ENCODE measurements around the gene STRBP. TPM values are rescaled to one million over a fixed set of nuclear protein-coding genes. Genes with fewer than 3 reads are reported as not detected.

Gene STRBP
- total and polyA plus RNA-seq, 9 of the 15 experiments (the other 6 are each of a cell fraction or from before 2014, with no cell fraction given), result 27.7 to 84.0 (median 70.2) TPM

- TF ChIP-seq ARID4B (CRISPR knock-in tag; IDR thresholded peaks at IDR 0.05) (no peak), CHD7 (IDR thresholded peaks at IDR 0.05; ENCODE audit: low read depth, low read length) (no peak), ZNF398 (CRISPR knock-in tag; IDR thresholded peaks at IDR 0.05) (no peak), PBX2 (CRISPR knock-in tag; IDR thresholded peaks at IDR 0.05; ENCODE audit: low read depth) (no peak), PBX2 (tag; conservative IDR thresholded peaks at IDR 0.05; ENCODE audit: low read depth) (no peak), DIDO1 (tag; IDR thresholded peaks at IDR 0.05; ENCODE audit: low read depth) (no peak)
These were observed 52.1 kb downstream of the STRBP start (continued) for GRCh38 chr9:123216251-123216797.

All from K562 (cell line).